SU-DHL-6 (cell line): Measurements from ENCODE around the gene CAMK4.

Source experiments
- H2AFZ ChIP-seq: fragments of 200-600 bp; sonication (generic); 2 replicates; pipeline ENCODE4 v1.6.1; 2014; ENCODE audit warnings: low read depth, mild to moderate bottlenecking, moderate library complexity, mixed read lengths, antibody characterized with exemption, low read length; ENCODE audit not compliant: severe bottlenecking
- H3F3A ChIP-seq: fragments of 200-600 bp; shearing (Covaris generic); 2 replicates; pipeline ENCODE4 v1.6.0; 2016; ENCODE audit warnings: antibody characterized with exemption, mild to moderate bottlenecking; ENCODE audit not compliant: insufficient read depth
- H3K27ac ChIP-seq: fragments of 200-600 bp; sonication (generic); 2 replicates; pipeline ENCODE4 v1.5.1; 2016; ENCODE audit warnings: low read depth, mild to moderate bottlenecking, low read length, moderate library complexity, mixed read lengths
- H3K27me3 ChIP-seq: fragments of 200-600 bp; sonication (generic), shearing (Covaris generic); 2 replicates; pipeline ENCODE4 v1.6.0; 2014; ENCODE audit warnings: mild to moderate bottlenecking, low read length
- H3K36me3 ChIP-seq: fragments of 200-600 bp; sonication (generic); 2 replicates; pipeline ENCODE4 v1.6.1; 2014; ENCODE audit warnings: mild to moderate bottlenecking, low read length, mixed read lengths
- H3K4me2 ChIP-seq: fragments of 300-600, 200-600 bp; shearing (Covaris generic), sonication (generic); 2 replicates; pipeline ENCODE4 v1.6.0; 2014; ENCODE audit warnings: low read length, low read depth, mild to moderate bottlenecking; ENCODE audit not compliant: poor library complexity, severe bottlenecking
- H3K4me3 ChIP-seq: fragments of 200-600 bp; sonication (generic); 2 replicates; pipeline ENCODE4 v1.5.1; 2014; ENCODE audit warnings: antibody characterized with exemption, low read length, mild to moderate bottlenecking, mixed read lengths; ENCODE audit not compliant: insufficient read depth, poor library complexity, severe bottlenecking
- H3K79me2 ChIP-seq: fragments of 200-600 bp; sonication (generic); 2 replicates; pipeline ENCODE4 v1.6.1; 2014; ENCODE audit warnings: mild to moderate bottlenecking, low read length, moderate library complexity; ENCODE audit not compliant: insufficient read depth
- H3K9ac ChIP-seq: fragments of 200-600 bp; sonication (generic); 2 replicates; pipeline ENCODE4 v1.7.0; 2014; ENCODE audit warnings: mild to moderate bottlenecking, low read length
- H3K9me2 ChIP-seq: fragments of 200-600 bp; sonication (generic); replicated peaks from 2 replicates; pipeline ENCODE4 v1.6.1; 2014; ENCODE audit warnings: low read length; ENCODE audit not compliant: insufficient read depth
- H3K9me3 ChIP-seq: fragments of 200-600 bp; sonication (generic); 2 replicates; pipeline ENCODE4 v1.6.1; 2014; ENCODE audit warnings: low read length, mixed read lengths; ENCODE audit not compliant: insufficient read depth
- H4K20me1 ChIP-seq: fragments of 200-600 bp; sonication (generic); 2 replicates; pipeline ENCODE4 v1.6.1; 2014; ENCODE audit warnings: low read depth, mild to moderate bottlenecking, antibody characterized with exemption, low read length, moderate library complexity, mixed read lengths
- EZH2phosphoT487 ChIP-seq: fragments of 200-600 bp; sonication (generic), shearing (Covaris generic); conservative IDR thresholded peaks from 2 replicates; pipeline ENCODE4 v1.6.1; 2018; ENCODE audit warnings: mild to moderate bottlenecking, antibody characterized with exemption, low read length, moderate library complexity, mixed read lengths
- TF ChIP-seq, protein P1 (sequence below): fragments of 200-600 bp; sonication (generic); IDR thresholded peaks from one replicate; pipeline ENCODE4 v1.5.1; 2017; ENCODE audit warnings: antibody characterized with exemption, mild to moderate bottlenecking, low read length, moderate library complexity; ENCODE audit not compliant: insufficient read depth, poor library complexity, severe bottlenecking

CAMK4 gene

DNA sequence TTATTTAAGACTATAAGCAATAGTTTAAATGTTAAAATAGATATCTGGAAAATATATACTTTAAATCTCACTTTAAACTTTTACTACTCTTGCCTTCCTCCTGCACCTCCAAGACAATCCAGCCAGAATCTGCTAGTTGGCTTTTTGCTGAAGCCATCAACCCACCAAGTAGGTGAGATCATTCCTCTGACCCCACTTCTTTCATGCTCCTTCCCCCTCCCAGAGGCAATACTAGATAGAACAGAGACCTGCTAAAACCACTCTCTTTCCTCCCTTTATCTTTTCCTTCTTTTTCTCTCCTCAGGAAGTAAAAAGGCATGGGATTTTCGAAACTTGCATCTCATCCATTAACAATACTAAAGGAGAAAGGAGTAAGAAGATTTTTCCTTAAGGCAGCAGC lies 30.1 kb upstream of the CAMK4 start:
- H3K27ac ChIP-seq, result no peak overlapping the region
- H3K9ac ChIP-seq, result no peak overlapping the region
- H3K9me3 ChIP-seq, result no peaks in the 10 kb centered on the region
- no peaks in the 10 kb centered on the region for H3F3A ChIP-seq
- no peak overlapping the region for H3K4me3 ChIP-seq
- 0 out of 2 replicates have a peak, but pooled peaks cover 5% of the 10 kb centered on the region for H4K20me1 ChIP-seq
- no peak for TF ChIP-seq EZH2phosphoT487
- TF ChIP-seq, protein P1, sequence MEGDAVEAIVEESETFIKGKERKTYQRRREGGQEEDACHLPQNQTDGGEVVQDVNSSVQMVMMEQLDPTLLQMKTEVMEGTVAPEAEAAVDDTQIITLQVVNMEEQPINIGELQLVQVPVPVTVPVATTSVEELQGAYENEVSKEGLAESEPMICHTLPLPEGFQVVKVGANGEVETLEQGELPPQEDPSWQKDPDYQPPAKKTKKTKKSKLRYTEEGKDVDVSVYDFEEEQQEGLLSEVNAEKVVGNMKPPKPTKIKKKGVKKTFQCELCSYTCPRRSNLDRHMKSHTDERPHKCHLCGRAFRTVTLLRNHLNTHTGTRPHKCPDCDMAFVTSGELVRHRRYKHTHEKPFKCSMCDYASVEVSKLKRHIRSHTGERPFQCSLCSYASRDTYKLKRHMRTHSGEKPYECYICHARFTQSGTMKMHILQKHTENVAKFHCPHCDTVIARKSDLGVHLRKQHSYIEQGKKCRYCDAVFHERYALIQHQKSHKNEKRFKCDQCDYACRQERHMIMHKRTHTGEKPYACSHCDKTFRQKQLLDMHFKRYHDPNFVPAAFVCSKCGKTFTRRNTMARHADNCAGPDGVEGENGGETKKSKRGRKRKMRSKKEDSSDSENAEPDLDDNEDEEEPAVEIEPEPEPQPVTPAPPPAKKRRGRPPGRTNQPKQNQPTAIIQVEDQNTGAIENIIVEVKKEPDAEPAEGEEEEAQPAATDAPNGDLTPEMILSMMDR, result no peak
- no peaks in the 10 kb centered on the region for H3K36me3 ChIP-seq
- no peaks in the 10 kb centered on the region for H3K9me2 ChIP-seq
- H3K27me3 ChIP-seq, result no peaks in the 10 kb centered on the region
- H3K79me2 ChIP-seq, result no peaks in the 10 kb centered on the region
- H3K4me2 ChIP-seq, result no peak overlapping the region
- no peak overlapping the region for H2AFZ ChIP-seq

DNA sequence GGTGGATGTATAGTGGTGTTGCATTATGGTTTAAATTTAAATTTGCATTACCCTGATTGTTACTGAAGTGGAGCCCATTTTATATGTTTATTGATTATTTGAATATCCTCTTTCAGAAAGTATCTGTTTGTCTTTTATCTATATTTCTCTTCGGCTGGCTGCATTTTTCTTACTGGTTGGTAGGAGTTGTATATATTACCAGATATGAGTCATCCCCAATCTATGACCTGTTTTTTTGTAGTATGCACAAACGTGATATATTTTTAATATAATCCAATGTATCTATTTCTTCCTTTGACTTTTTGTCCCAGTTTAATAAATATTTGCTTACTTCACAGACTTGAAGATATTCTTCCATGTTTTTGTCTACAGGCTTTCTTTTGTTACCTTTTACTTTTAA lies 29.3 kb upstream of the CAMK4 start:
- no peaks in the 10 kb centered on the region for H3K9me3 ChIP-seq
- H3K9ac ChIP-seq, result no peak overlapping the region
- H3K79me2 ChIP-seq, result no peaks in the 10 kb centered on the region
- H3K4me3 ChIP-seq, result no peak overlapping the region
- TF ChIP-seq, protein P1, result no peak
- no peak for TF ChIP-seq EZH2phosphoT487
- 0 out of 2 replicates have a peak, but pooled peaks cover 5% of the 10 kb centered on the region for H4K20me1 ChIP-seq
- no peak overlapping the region for H3K27ac ChIP-seq
- no peak overlapping the region for H2AFZ ChIP-seq
- H3K36me3 ChIP-seq, result no peaks in the 10 kb centered on the region
- H3K9me2 ChIP-seq, result no peaks in the 10 kb centered on the region
- H3K4me2 ChIP-seq, result no peak overlapping the region
- H3K27me3 ChIP-seq, result no peaks in the 10 kb centered on the region
- H3F3A ChIP-seq, result no peaks in the 10 kb centered on the region

DNA sequence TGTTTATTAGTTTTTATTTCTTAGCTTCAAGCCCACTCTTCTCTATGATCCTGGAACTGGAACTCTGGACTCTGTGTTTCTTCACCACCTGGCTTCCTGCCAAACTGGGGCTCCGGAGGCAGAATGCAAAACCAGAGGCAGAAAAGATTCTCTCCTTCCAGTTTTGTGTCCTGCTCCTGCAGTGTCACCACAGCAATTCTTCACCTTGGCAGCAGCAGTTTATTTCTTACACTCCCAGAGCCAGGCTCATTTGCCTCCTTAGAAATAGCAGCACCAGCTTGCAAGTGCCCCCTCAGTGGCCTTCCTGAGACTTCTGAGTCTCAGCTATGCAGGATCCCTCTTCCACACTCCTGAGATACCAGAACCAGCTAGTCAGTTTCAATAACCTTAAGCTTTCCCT lies 26.7 kb upstream of the CAMK4 start:
- H4K20me1 ChIP-seq, result 0 out of 2 replicates have a peak, but pooled peaks cover 5% of the 10 kb centered on the region
- H3K27me3 ChIP-seq, result no peaks in the 10 kb centered on the region
- no peaks in the 10 kb centered on the region for H3K9me3 ChIP-seq
- no peak overlapping the region for H3K27ac ChIP-seq
- H2AFZ ChIP-seq, result no peak overlapping the region
- no peaks in the 10 kb centered on the region for H3K36me3 ChIP-seq
- no peak overlapping the region for H3K4me3 ChIP-seq
- no peak overlapping the region for H3K9ac ChIP-seq
- no peak for TF ChIP-seq EZH2phosphoT487
- TF ChIP-seq, protein P1, result no peak
- H3K9me2 ChIP-seq, result no peaks in the 10 kb centered on the region
- no peaks in the 10 kb centered on the region for H3K79me2 ChIP-seq
- no peak overlapping the region for H3K4me2 ChIP-seq
- no peaks in the 10 kb centered on the region for H3F3A ChIP-seq
